Measurements from ENCODE around the gene LSM8. TPM values are rescaled to one million over a fixed set of nuclear protein-coding genes. Genes with fewer than 3 reads are reported as not detected.

LSM8 gene
- polyA plus RNA-seq, 1 donor from 2014 or later, result 17.8 TPM

Other genes with a start within 250 kb of the LSM8 start
- gene ANKRD7, start 40.5 kb downstream of the LSM8 start, polyA plus RNA-seq (ENCODE audit: insufficient read depth, low read depth, low replicate concordance), result not detected